K562 (cell line): ENCODE results near the gene HTR1D. TPM values are rescaled to one million over a fixed set of nuclear protein-coding genes. Genes with fewer than 3 reads are reported as not detected.

Experiments used
- ATF7 ChIP-seq: fragments of 450-650 bp; IDR thresholded peaks from 2 replicates; pipeline ENCODE4 v1.7.1; 2014; ENCODE audit warnings: mild to moderate bottlenecking, moderate library complexity
- BDP1 ChIP-seq: IDR thresholded peaks from 3 replicates; pipeline ENCODE4 v1.6.1; 2011; ENCODE audit not compliant: insufficient read length, insufficient read depth
- CBX5 ChIP-seq: IDR thresholded peaks from 2 replicates; pipeline ENCODE4 v1.6.1; 2014; ENCODE audit warnings: low read depth, borderline replicate concordance
- DMBX1 ChIP-seq: fragments of 250-450 bp; sonication (Bioruptor Pico); IDR thresholded peaks from 2 replicates; pipeline ENCODE4 v1.8.0; 2022; ENCODE audit warnings: inconsistent platforms, mild to moderate bottlenecking, moderate library complexity, borderline replicate concordance
- E2F6 ChIP-seq, 2 experiments: IDR thresholded peaks; 2 replicates each; pipeline ENCODE4 v1.6.1; 2011; ENCODE audit warnings: borderline replicate concordance in 1 of 2, control low read depth in 1 of 2, low read depth in 1 of 2, low read length in 1 of 2, mild to moderate bottlenecking in 1 of 2, mixed read lengths in 1 of 2, moderate library complexity in 1 of 2; ENCODE audit not compliant: insufficient read depth in 1 of 2, insufficient read length in 1 of 2, poor library complexity in 1 of 2, severe bottlenecking in 1 of 2; ENCODE audit errors: extremely low read depth in 1 of 2
- EGR1 ChIP-seq: fragments of 450-650 bp; conservative IDR thresholded peaks from 2 replicates; pipeline ENCODE4 v1.6.1; 2017; ENCODE audit warnings: mild to moderate bottlenecking
- HNRNPH1 ChIP-seq: fragments of 200-400 bp; formaldehyde crosslinking; optimal IDR thresholded peaks from 2 replicates; pipeline ENCODE3; 2017; ENCODE audit warnings: low read depth, mild to moderate bottlenecking, low read length, moderate library complexity
- HOMEZ ChIP-seq: fragments of 250-450 bp; sonication (Bioruptor Pico); IDR thresholded peaks from 2 replicates; pipeline ENCODE4 v1.4.0; 2020; ENCODE audit warnings: mild to moderate bottlenecking, moderate library complexity
- NCOA4 ChIP-seq: fragments of 450-650 bp; IDR thresholded peaks from 2 replicates; pipeline ENCODE4 v1.6.1; 2018; ENCODE audit warnings: mild to moderate bottlenecking; ENCODE audit not compliant: partially characterized antibody
- PTRF ChIP-seq: fragments of 450-650 bp; IDR thresholded peaks from 2 replicates; pipeline ENCODE4 v1.6.1; 2016; ENCODE audit warnings: mild to moderate bottlenecking, missing genetic modification characterization, missing compliant biosample characterization
- RBM14 ChIP-seq: fragments of 200-400 bp; formaldehyde crosslinking; IDR thresholded peaks from 2 replicates; pipeline ENCODE4 v1.6.1; 2018; ENCODE audit warnings: low read depth, mild to moderate bottlenecking, low read length, moderate library complexity, borderline replicate concordance; ENCODE audit not compliant: insufficient read depth
- RBM22 ChIP-seq: fragments of 200-400 bp; formaldehyde crosslinking; IDR thresholded peaks from 2 replicates; pipeline ENCODE4 v1.6.1; 2018; ENCODE audit warnings: low read length, low read depth; ENCODE audit not compliant: poor library complexity, severe bottlenecking
- RBM34 ChIP-seq: fragments of 200-400 bp; formaldehyde crosslinking; IDR thresholded peaks from 2 replicates; pipeline ENCODE4 v1.6.1; 2018; ENCODE audit warnings: low read length, borderline replicate concordance; ENCODE audit not compliant: insufficient read depth
- RFX1 ChIP-seq: fragments of 450-650 bp; IDR thresholded peaks from 2 replicates; pipeline ENCODE4 v1.6.1; 2016; ENCODE audit warnings: mild to moderate bottlenecking, moderate library complexity
- SMARCA4 ChIP-seq: fragments of 450-650 bp; IDR thresholded peaks from 2 replicates; pipeline ENCODE4 v1.6.1; 2016
- SRSF9 ChIP-seq: fragments of 200-400 bp; formaldehyde crosslinking; IDR thresholded peaks from 2 replicates; pipeline ENCODE4 v1.6.1; 2017; ENCODE audit warnings: low read depth, low read length, borderline replicate concordance
- TFAM ChIP-seq: fragments of 250-450 bp; sonication (Bioruptor Pico); conservative IDR thresholded peaks from 2 replicates; pipeline ENCODE4 v1.5.0; 2021; ENCODE audit warnings: mild to moderate bottlenecking, moderate library complexity
- UBTF ChIP-seq, 2 experiments: IDR thresholded peaks; 2 replicates each; pipeline ENCODE4 v1.6.1; 2012; ENCODE audit warnings: improper control_type of control experiment in 2 of 2, low read depth in 2 of 2, low read length in 2 of 2, borderline replicate concordance in 1 of 2
- ZBTB2 ChIP-seq: fragments of 450-650 bp; IDR thresholded peaks from 2 replicates; pipeline ENCODE4 v1.6.1; 2016; ENCODE audit warnings: antibody characterized with exemption
- ZNF121 ChIP-seq: sonication (generic); formaldehyde crosslinking; conservative IDR thresholded peaks from 2 replicates; pipeline ENCODE4 v1.8.0; 2022; ENCODE audit warnings: missing genetic modification reagents
- ZNF140 ChIP-seq: fragments of 250-450 bp; sonication (Bioruptor Pico); IDR thresholded peaks from 2 replicates; pipeline ENCODE4 v1.8.0; 2021; ENCODE audit warnings: moderate library complexity, mild to moderate bottlenecking, inconsistent platforms
- ZNF174 ChIP-seq: fragments of 250-450 bp; sonication (Bioruptor Pico); IDR thresholded peaks from 2 replicates; pipeline ENCODE4 v1.4.0; 2020; ENCODE audit warnings: mild to moderate bottlenecking
- ZNF217 ChIP-seq: sonication (generic); formaldehyde crosslinking; IDR thresholded peaks from 2 replicates; pipeline ENCODE4 v1.8.0; 2022; ENCODE audit warnings: mild to moderate bottlenecking, missing genetic modification reagents
- polyA plus RNA-seq, 8 experiments: library from polyadenylated mRNA; depleted of rRNA in 4 of 8; stranded (reverse) in 5 of 8; unstranded in 3 of 8; fragments of >200 nt; fragmentation: Nextera tagmentation in 2 of 8; fragmentation: Illumina TruSeq in 1 of 8; extraction: Ambion mirVana in 2 of 8; extraction: Trizol in 1 of 8; gene quantifications; 2 replicates each; pipeline versions ENCODE4 v1.2.1 to v1.2.3, GENCODE V29; 2011 to 2014; ENCODE audit warnings: inconsistent platforms in 1 of 8, missing spikeins in 1 of 8
- total RNA-seq, 7 experiments: library from RNA; depleted of rRNA in 6 of 7; stranded (reverse); fragments of >200 nt in 6 of 7; fragmentation: Illumina TruSeq in 2 of 7; extraction: Trizol in 2 of 7; gene quantifications; 2 replicates each; pipeline versions ENCODE4 v1.2.1 to v1.2.3, GENCODE V29; 2011 to 2021; ENCODE audit warnings: low replicate concordance in 1 of 7

The HTR1D gene
- total and polyA plus RNA-seq, 9 of the 15 experiments (the other 6 are each of a cell fraction or from before 2014, with no cell fraction given), result 0.03 to 0.09 (median 0.04) TPM; not detected in 4

GRCh38 chr1:23169727-23170335 lies 47.5 kb downstream of the HTR1D start (continued):
- no peak for TF ChIP-seq HOMEZ (CRISPR knock-in tag)
- TF ChIP-seq ZBTB2, result no peak
- no peak for TF ChIP-seq E2F6 (IDR thresholded peaks at IDR 0.05; ENCODE audit: borderline replicate concordance in 1 of 2, extremely low read depth in 1 of 2, insufficient read depth in 1 of 2, insufficient read length in 1 of 2, low read depth in 1 of 2, low read length in 1 of 2, poor library complexity in 1 of 2, severe bottlenecking in 1 of 2)
- TF ChIP-seq RBM22, result no peak
- TF ChIP-seq EGR1, result no peak
- no peak for TF ChIP-seq ZNF174 (CRISPR knock-in tag)
- TF ChIP-seq RBM14, result no peak
- TF ChIP-seq NCOA4, result no peak
- TF ChIP-seq ZNF217 (CRISPR knock-in tag), result no peak
- no peak for TF ChIP-seq BDP1
- no peak for TF ChIP-seq DMBX1 (CRISPR knock-in tag)
- no peak for TF ChIP-seq SRSF9
- TF ChIP-seq UBTF (IDR thresholded peaks at IDR 0.05; ENCODE audit: borderline replicate concordance in 1 of 2, low read depth in 2 of 2, low read length in 2 of 2), result no peak
- TF ChIP-seq ZNF140 (CRISPR knock-in tag), result no peak
- no peak for TF ChIP-seq ATF7
- no peak for TF ChIP-seq PTRF (tag)
- no peak for TF ChIP-seq RBM34
- TF ChIP-seq CBX5, result no peak
- TF ChIP-seq HNRNPH1, result no peak
- peak; percentile 33; the same call in 1 of the 2 replicates for TF ChIP-seq SMARCA4
- no peak for TF ChIP-seq RFX1
- TF ChIP-seq TFAM (CRISPR knock-in tag), result no peak
- TF ChIP-seq ZNF121 (CRISPR knock-in tag), result no peak
